DMS79 (cell line): ENCODE data around the gene ARFIP1.
"Not testable (repeated sequence)": the region's sequence is repeated elsewhere in the genome, so short reads cannot be mapped to it uniquely, and the experiment has no call there.

ENCODE experiments used
- DNase-seq: peaks from one replicate; lab custom pipeline; 2025; lab: John Stamatoyannopoulos, UW

ARFIP1 gene

DNA sequence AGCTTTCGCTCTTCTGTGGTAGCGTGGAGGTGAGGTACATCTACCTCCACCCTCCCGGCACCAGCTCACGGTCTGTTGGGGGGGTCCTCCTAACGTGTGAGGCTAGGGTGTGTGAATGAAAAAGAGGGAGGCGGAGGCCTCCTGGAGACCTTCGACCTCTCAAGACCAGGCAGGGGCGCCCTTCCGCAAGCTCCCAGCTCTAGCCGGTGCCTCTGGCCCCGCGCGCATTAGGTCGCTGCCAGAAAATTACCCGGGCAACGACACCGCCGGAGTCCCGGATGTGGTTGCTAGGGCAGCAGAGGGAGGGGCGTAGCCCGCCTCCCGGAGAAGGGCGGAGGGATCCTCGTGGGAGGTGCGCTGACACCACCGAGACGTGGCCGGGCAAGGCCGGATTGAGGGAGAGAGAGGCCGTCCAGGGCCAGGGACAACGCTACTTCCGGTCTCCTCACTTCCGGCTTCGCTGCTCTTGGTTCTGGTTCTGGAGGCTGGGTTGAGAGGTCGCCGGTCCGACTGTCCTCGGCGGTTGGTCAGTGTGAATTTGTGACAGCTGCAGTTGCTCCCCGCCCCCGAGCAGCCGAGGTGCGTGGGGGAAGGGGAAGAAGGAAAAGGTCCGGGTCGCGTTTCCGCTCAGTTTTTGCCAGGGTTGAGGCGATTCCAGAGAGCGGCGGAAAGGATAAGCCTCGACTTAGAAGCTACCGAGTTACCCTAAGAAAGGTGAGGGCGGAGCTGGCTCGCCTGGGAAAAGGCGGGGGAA is at the start of gene ARFIP1, which contains the start of gene TIGD4:
Gene ARFIP1 (plus strand): TSS at position 442 of the 754 bp plus-strand sequence. CDS start 49,680 bp downstream, outside the sequence.
Gene TIGD4 (minus strand): TSS at position 218 of the 754 bp plus-strand sequence. CDS start 8,726 bp downstream, outside the sequence.
- peak; percentile 77 for DNase-seq

DNA sequence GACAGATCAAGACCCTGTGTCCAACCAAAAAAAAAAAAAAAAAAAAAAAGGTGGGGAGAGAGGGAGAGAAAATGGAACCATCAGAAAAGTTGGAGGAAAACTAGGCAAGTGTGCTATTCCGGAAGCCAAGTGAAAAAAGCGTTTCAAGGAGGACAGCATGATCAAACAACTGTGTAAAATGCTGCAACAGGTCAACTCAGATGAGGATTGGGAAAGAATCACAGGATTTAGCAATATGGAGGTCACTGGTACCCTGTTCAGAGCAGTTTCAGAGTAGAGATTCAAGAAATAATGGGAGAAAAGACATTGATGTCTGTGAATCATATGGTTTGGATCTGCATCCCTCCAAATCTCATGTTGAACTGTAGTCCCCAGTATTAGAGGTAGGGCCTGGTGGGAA is 47.8 kb upstream of the ARFIP1 start:
- DNase-seq: no peak

GRCh38 chr4:152734015-152734698 is 45.6 kb upstream of the ARFIP1 start:
- no peak for DNase-seq

DNA sequence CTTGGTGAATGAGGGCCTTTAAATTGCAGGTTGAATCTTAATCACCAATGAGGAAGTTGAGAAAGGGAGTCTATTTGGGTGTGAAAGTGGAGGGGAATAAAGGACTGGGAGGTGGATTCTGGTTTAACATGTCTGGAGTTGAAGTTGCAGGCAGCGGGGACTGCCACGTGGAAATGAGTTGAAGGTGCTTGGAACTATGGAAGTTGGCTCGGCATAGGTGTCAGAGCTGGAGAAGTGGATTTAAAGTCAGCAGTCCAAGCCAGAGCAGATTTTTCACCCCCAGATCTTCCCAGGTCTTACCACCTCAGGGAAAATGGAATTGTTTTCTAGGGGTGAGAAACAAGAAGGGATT is 45.1 kb upstream of the ARFIP1 start:
- no peak for DNase-seq

GRCh38 chr4:152735396-152735859 is 44.3 kb upstream of the ARFIP1 start:
- DNase-seq: peak; percentile 1

DNA sequence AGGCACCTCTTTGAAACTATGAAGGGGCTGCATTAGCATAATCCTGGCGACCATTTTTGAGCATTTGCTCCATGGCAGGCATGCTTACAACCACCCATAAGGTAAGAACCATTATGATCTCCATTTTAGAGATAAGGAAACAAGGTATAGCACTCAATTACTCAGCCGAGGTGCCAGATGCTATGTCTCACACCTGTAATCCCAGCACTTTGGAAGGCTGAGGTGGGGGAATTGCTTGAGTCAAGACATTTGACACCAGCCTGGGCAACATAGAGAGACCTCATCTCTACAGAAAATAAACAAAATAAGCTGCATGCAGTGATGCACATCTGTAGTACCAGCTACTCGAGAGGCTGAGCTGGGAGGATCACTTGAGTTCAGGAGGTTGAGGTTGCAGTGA is 43.8 kb upstream of the ARFIP1 start:
- DNase-seq: peak; percentile 5

DNA sequence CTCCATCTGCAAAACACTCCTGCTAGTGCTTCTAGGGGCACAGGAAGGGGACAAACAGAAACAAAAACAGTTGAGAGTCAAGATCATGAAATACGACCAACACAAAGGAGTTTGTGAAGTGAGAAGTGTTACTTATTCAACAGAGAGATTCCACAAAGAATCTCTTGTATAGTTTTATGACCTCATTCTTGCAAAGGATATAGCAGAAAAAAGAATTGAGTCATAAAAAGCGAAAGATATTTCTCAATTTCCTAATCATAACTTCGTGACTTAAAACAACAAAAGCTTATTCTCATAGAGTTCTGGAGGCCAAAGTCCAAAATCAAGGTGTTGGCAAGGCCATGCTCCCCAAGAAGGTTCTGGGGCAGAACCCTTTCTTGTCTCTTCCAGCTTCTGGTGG is 40.9 kb upstream of the ARFIP1 start:
- DNase-seq: no peak

- no peak for DNase-seq
Measured at GRCh38 chr4:152747444-152747843, 32.3 kb upstream of the ARFIP1 start.

DNA sequence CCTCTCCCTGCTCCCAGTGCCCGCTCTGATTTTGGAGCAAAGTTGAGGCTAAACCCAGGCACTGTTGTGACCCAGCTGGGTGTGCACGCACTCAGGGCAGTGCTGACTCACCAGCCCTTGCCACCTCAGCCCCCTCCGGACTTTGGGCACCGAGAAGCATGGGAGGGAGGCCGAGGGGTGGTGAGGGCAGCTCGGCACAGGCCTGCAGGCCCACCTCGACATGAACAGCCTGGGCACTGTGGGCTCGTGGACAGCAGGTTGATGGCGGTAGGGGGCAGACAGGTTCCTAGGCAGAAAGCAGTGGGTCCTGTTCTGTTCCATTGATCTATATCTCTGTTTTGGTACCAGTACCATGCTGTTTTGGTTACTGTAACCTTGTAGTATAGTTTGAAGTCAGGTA is 31.1 kb upstream of the ARFIP1 start:
- no peak for DNase-seq

DNA sequence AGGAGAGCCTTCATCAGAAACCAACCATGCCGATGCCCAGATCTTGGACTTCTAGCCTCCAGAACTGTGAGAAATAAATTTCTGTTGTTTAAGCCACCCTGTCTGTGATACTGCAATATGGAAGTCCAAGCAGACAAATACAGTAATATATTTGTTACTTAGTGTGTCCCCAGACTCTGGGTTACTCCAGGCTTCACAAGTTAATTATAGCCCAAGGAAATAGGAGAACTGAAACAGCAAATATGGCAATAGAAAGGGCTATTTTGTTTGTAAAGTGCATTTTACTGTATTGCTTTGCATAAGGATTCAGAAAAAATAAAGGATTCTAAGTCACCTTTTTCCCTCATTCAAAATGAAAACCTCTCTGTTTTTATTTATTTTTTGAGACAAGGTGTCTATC is 16.0 kb upstream of the ARFIP1 start:
- no peak for DNase-seq

- DNase-seq: not testable (repeated sequence)
Measured at GRCh38 chr4:152765069-152765737, 14.6 kb upstream of the ARFIP1 start.

DNA sequence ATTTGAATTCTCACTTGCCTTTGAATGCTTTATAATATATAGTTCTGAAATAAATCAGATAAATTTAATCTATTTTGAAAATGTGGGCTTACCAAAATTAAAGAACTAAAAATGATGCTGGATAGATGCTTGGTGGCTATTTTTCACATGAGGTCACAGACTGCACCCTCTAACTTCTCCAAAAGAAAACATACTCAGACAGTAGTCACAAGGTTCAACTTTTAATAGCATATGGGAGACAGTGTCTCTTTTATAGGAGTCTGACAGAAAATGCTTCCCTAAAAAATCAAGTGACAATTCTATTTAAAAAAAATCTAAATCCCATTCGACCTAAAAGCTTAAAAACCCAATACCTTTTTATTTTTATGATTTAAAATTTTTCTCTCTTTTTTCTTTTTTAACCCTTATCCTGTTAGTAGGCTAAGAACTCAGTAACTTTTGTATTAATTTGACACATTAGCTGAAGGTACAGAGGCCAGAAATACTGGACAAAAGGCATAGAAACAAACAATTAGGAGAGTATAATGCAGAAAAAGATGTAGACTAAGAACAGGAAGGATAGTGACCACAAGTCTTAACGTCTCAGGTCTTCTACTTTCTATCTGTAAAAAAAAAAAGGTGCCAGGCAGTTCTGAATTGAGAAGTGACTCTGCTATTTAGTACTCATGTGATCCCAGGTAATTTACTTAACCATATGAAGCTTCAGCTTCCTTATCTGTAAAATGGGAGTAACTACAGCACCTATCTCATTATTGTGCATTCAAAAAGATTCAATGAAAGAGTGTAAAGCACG is 7.8 kb upstream of the ARFIP1 start:
- no peak for DNase-seq

DNA sequence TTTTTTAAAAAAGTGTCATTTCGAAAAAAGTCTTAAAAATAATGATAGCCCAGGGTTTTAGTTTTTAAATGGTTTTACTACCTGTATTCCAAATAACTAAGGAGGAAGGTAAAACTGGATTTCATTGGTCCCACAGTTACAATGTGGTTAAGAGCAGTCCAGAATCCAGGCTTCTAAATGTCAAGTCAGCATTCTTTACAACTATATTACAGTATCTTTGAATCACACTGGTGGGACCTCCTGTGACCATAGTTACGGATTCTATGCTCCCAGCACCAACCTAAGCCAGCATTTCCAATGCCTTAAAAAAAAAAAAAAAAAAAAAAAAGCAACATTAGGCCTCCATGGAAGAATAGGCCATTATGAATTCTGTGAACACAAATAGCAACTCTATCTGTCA is 6.4 kb upstream of the ARFIP1 start:
- no peak for DNase-seq

GRCh38 chr4:152773953-152774352 is 5.8 kb upstream of the ARFIP1 start:
- DNase-seq: no peak

DNA sequence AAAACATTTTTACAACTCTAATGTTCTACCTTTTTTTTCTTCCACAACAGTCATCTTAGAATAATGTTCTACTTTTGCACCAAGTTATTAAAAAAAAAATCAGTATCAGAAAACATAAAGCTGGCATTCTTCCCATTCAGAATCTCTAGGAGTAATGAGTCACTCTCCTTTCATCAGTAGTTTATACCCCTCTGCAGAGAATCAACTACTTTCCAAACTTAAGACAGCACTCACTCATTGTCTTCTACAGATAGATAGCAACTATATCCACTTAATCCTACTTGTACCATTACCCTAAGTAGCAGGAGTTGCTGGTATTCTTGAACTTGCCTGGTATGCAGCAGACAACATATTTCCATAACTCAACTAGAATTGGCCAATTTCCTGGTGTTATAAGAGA is 3.4 kb upstream of the ARFIP1 start:
- DNase-seq: no peak

GRCh38 chr4:152777488-152777887 is 2.3 kb upstream of the ARFIP1 start:
- no peak for DNase-seq

DNA sequence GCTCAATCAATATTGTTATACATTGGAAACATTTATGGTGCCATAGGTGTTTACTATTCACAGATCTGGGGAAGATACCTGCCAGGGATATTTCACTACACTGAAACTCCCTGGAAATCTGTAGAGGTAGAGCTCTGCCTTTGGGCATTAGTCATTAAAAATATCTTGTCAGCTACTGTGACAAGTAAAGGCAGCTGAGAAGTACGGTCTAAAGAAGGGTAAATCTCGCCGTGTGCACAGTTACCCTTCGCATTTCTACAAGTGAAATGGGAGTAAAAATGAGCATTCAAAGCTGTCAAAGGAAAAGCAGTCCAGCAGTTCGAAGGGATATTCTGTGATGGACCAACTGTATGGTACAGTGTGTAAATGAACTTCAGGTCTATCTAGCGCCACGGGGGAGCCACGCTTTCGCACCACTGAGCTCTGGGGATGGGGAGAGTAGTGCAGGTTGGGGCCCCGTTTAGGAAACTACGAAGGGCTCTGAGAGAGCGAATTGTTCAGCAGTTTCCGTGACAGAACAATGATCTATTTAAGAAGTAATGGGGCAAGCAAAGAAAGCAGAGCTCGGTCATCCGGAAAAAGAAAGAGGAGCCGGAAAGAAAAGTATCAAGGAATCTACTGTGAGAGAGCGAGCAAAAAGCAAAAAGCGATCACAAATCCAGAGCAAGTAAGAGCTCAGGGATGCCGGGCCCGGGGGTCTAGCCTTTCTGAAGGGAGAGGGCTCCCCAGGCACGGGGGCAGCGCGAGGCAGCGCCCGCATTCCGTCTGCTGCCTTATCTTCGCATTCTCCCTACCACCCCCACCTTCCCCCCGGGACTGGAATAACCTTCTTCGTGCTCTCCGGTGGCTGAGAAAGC is 870 bp upstream of the ARFIP1 start:
- DNase-seq: no peak

GRCh38 chr4:152780267-152780778 is 569 bp downstream of the ARFIP1 start:
- DNase-seq: no peak

- no peak for DNase-seq
Measured at GRCh38 chr4:152784490-152785350, 5.0 kb downstream of the ARFIP1 start.
